ENCODE measurements around the gene DOCK3.

DNA sequence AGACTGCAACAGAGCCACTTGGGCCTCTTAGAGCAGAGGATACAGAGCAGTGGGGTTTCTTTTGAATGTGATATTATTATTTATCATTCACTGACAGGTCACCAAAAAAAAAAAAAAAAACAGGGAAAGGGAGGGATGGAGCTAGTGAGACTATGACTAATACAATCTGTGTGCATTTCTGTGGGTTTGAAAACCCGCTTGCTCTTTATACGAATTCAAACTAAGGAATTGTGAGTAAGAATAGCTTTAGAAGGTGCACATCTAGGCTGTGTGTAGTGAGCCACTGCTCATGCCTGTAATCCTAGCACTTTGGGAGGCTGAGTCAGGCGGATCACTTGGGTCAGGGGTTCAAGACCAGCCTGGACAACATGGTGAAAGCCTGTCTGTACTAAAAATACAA is 523.8 kb downstream of the DOCK3 start:
- TF ChIP-seq, protein P1, sequence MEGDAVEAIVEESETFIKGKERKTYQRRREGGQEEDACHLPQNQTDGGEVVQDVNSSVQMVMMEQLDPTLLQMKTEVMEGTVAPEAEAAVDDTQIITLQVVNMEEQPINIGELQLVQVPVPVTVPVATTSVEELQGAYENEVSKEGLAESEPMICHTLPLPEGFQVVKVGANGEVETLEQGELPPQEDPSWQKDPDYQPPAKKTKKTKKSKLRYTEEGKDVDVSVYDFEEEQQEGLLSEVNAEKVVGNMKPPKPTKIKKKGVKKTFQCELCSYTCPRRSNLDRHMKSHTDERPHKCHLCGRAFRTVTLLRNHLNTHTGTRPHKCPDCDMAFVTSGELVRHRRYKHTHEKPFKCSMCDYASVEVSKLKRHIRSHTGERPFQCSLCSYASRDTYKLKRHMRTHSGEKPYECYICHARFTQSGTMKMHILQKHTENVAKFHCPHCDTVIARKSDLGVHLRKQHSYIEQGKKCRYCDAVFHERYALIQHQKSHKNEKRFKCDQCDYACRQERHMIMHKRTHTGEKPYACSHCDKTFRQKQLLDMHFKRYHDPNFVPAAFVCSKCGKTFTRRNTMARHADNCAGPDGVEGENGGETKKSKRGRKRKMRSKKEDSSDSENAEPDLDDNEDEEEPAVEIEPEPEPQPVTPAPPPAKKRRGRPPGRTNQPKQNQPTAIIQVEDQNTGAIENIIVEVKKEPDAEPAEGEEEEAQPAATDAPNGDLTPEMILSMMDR (IDR thresholded peaks at IDR 0.05), result no peak
- no peak for TF ChIP-seq POLR2A (IDR thresholded peaks at IDR 0.05)
